HTERT RPE-1 (cell line): ENCODE measurements around the gene CFAP43.
"Not testable (repeated sequence)": the region's sequence is repeated elsewhere in the genome, so short reads cannot be mapped to it uniquely, and the experiment has no call there.

Experiments used
- in situ Hi-C: fragments of 300-500 bp; cut with MboI; formaldehyde crosslinking; loops from 4 replicates; pipeline ENCODE4 v1.14.3; 2020; ENCODE audit warnings: low sequenced_read_pairs

The CFAP43 gene

DNA sequence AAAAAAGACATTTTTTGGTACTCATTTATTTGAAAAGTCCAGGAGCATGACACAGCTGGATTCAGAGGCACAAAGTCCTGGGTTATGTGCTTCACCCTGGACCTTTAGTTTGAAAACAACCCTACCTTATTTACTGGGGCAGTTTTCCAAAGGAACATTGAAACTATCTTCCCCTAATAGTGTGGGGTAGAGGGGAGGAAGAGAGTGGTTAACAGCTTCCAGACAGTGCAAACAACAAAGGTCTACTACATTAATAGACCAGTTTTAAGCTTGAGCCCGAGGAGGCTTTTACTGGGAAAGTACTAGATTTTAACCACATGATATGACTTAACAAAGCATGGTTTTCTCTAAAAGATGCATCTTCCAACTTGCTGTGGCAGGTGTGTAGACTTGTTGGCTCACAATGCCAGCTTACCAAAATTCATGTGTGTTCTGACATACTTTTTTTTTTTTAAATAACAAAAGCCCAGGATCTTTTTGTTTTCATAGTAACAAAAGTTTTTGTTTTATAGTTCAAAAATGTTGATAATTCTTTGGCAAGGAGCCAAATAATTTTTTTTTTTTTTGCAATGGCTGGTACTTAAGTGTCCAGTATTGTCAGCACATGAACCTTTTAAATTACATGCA, 24.3 kb upstream of the CFAP43 start:
- in situ Hi-C loops, result no loop called here

DNA sequence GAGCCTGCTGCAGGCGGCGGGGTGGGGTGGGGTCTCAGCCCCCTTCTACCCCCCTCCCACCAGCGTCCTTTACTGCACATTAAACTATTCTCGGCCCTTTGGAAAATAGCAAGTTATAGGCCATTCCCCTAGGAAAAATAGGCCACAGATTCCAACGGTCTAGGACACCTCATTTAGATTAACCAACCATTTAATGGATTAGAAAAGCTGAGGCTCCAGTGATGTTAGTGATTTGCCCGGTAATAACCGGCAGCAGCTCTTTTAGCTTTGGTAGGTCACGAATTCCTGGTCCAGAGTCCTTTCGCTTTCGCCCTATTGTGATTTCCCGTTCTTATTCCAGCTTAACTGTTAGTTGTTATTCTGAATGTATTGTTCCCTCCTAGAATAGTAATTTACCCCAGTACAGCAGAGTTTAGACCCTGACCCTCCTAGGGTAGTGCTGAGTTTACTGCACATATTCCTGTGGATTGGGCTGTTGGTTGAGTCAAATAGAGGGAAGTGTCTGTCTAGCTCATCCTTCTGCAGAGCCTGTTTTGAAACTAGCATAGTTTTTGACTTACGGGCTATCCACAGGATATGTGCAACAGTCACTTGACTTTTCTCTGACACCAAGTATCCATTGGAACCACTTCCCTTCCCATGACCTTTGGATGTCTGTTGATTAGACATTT, 23.3 kb upstream of the CFAP43 start:
- in situ Hi-C loops, result no loop called here

DNA sequence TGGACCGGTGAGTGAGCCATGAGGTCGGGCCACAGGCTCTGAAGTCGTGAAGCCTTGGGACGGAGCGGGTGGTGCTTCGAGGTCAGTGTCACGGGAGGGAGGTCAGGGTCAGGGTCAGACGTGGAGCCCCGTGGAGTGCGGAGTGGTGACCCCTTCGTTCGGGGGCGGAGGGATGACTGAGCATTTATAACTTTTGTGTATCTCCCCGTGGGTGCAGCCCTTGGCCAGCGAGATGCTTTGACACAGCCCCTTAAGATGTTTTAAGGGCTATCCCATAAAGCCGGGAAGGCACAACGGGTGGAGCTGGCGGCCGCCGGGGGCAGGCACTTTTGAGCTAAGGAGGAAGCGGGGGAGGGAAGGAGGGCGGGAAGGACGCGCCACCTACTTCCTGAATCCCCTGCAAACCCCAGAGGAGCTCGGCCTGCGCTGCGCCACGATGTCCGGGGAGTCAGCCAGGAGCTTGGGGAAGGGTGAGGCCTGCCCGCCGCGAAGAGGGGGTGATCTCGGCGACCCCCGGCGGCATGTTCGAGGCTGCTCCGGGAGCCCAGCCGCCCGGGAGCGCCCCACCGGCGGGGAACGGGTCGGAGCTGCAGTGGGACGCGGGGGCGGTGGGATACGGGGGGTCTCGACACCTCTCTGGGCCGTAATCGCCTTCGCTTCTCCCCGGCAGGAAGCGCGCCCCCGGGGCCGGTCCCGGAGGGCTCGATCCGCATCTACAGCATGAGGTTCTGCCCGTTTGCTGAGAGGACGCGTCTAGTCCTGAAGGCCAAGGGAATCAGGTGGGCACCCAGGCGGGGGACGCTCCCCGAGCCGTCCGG, 22.5 kb upstream of the CFAP43 start, which contains the start of gene GSTO1:
Gene GSTO1 (plus strand): TSS at position 400 of the 818 bp plus-strand sequence. CDS start 37 bp downstream, at position 437.
- in situ Hi-C loops, result no loop called here

DNA sequence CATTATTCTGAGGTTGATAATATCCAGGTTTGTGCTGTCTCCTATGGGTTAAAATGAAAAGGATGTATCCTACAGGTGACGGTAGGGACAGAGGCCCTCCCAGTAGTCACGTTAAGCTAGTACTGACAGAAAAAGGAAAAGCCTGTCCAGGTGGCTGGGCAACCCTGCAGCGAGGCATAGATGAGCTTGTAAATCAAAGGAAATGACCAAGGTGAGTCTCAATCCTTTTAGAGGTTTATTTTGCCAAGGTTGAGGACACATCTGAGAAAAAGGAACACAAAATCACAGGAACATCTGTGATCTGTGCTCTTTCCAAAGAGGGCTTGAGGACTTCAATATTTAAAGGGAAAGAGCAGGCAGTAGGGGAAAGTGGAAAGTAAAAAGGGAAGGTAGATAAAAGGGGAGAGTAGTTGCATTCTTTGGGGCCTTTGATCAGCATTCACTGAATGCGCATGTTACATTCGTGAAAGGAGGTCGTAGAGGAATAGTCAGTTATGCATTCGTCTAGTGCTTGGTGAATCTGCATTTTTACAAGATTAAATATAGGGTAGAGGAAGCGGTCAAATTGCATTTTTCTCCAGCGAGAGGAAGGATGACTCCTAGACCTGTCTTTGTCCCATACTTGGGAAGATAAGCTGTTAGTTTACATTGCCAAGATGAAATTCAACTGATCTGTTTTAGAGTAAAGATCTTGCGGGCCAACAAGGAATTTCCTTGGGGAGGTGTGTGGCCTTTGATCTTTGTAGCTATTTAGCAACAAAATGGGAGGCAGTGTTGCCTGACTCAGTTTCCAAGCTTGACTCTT, 21.6 kb upstream of the CFAP43 start:
- in situ Hi-C loops, result no loop called here

DNA sequence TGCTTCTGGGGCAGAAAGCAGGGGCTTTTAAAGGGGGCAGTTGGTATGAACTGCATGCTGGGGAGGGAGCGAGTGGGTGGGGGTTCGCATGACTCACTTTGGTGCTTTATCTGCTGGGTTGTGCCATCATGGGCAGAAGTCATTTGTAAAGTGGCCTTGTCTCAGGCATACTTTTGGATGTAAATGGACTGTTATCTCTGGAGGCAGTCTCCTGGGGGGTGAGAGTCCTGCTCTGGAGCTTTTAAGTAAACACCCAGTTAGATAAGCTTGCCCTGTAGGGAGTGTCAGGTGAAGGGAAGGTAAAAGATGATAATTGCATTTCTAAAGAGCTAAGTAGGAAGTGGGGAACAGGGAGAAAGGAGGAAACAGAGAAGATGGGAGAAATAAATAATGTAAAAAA, 20.9 kb upstream of the CFAP43 start:
- in situ Hi-C loops, result no loop called here

DNA sequence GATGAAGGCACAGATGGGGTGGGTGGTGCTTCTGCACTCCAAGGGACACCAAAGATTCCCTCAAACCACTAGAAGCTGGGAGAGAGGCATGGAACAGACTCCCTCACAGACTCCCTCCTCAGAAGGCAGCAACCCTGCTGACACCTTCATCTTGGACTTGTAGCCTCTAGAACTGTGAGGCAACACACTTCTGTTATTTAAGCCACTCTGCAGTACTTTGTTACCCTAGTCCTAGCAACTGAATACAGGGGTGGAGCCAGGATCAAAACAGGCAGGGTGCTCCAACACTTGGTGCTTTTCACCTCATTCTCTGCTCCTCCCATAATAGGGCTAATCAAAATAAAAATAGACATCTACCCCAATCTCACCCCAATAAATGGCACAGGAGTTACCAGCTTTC, 20.2 kb upstream of the CFAP43 start:
- in situ Hi-C loops, result no loop called here

DNA sequence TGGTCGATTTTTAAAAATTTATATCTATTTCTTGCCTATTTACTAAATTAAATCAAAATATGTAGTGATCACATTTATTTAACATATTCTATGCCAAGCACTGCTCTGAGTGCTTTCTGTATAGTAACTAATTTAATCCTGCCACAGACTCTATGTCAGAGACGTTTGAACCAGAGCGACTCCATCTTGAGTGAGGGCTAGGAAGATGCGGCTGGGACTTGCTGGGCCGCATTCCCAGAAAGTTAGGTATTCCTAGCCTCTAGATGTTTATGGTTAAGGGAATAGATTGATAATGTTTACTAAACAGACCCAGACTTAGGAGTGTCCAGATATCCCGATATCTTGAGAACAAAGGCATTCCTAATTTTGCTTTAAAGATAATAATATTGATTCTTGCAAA, 19.3 kb upstream of the CFAP43 start:
- in situ Hi-C loops, result no loop called here

DNA sequence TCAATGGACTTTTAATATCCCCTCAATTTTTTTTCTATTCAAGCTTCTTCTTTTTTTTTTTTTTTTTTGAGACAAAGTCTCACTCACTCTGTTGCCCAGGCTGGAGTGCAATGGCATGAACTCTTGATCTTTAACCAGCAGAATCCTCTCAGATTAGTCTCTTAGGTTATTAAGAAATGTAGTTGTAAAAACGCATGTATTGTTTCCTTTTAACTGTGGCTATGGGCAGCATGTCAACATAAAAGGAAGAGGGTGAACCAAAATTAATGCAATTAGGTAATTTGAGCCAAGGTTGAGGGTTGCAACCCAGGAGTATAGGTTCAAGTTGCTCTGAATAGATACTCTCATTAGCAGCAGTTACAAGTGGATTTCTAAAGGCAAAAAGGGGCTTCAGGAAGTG, 18.2 kb upstream of the CFAP43 start:
- in situ Hi-C loops, result no loop called here

DNA sequence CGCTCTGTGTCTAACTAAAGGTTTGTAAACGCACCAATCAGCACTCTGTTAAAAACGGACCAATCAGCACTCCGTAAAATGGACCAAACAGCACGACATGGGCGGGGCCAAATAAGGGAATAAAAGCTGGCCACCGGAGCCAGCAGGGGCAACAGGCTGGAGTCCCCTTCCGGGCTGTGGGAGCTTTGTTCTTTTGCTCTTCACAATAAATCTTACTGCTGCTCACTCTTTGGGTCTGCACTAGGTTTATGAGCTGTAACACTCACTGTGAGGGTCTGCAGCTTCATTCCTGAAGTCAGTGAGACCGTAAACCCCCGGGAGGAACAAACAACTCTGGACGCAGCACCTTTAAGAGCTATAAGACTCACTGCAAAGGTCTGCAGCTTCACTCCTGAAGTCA, 16.8 kb upstream of the CFAP43 start:
- in situ Hi-C loops, result not testable (repeated sequence)

DNA sequence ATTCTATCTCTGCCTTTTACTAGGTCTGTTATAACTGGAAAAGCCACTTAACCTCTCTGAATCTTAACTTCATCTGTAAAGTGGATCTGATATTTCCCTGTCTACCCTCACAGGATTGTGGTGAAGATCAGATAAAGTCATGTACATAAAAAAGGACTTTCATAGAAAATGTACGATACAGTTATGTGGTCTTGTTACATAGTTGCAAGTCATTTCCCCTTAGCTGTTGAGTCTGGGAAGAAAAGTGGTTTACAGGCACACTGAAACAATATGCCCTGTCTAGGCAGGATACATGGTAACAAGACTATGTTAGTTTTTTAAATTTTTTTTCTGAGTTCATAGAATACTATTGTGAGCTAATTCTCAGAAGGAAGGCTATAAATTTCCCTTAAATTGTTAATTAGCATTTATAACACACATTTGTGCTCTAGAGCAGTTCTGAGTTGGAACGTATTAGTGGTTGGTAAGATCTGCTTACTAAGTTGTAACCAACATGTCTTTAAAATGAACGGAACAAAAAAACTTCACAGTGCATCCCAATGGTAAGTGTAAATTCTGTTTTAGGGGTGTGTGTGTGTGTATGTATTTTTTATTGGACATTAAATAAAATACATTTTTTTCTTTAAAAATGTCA, 15.5 kb upstream of the CFAP43 start:
- in situ Hi-C loops, result no loop called here

DNA sequence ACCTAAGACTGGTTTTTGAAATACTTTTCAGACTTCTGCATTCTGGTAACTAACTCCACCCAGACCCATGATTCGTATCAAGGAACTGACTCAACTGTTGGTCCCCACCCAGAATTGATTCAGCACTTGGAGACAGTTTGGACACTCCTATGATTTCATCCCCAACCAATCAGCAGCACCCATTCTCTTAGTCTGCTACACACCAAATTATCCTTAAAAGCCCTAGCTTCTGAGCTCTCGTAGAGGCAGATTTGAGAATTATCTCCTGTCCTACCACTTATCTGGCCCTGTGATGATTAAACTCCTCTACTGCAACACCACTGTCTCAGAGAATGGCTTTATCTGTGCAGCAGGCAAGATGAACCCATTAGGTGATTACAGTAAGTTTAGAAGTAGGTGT, 14.8 kb upstream of the CFAP43 start:
- in situ Hi-C loops, result no loop called here

DNA sequence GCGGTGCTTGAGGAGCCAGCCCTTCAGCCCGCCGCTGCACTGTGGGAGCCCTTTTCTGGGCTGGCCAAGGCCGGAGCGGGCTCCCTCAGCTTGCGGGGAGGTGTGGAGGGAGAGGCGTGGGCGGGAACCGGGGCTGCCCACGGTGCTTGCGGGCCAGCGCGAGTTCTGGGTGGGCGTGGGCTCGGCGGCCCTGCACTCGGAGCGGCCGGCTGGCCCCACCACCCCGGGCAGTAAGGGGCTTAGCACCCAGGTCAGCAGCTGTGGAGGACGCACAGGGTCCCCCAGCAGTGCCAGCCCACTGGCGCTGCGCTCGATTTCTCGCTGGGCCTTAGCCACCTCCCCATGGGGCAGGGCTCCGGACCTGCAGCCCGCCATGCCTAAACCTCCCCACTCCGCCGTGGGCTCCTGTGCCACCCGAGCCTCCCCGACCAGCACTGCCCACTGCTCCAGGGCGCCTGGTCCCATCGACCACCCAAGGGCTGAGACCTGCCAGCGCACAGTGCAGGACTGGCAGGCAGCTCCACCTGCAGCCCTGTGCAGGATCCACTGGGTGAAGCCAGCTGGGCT, 13.0 kb upstream of the CFAP43 start:
- in situ Hi-C loops, result no loop called here

DNA sequence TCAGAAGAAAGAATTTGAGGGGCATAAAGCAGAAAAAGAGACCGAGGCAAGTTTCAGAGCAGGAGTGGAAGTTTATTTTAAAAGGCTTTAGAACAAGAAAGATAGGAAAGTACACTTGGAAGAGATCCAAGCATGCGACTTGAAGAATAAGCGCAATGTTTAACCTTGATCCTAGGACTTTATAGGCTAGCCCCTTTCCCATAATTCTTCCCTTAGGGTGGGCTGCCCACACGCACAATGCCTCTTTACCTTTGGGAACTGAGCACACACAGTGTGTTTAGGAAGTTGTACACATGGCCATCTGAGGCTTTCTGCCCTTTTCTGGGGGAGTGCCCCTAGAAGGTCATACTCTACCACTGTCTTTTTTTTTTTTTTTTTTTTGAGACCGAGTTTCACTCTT, 11.3 kb upstream of the CFAP43 start:
- in situ Hi-C loops, result no loop called here

DNA sequence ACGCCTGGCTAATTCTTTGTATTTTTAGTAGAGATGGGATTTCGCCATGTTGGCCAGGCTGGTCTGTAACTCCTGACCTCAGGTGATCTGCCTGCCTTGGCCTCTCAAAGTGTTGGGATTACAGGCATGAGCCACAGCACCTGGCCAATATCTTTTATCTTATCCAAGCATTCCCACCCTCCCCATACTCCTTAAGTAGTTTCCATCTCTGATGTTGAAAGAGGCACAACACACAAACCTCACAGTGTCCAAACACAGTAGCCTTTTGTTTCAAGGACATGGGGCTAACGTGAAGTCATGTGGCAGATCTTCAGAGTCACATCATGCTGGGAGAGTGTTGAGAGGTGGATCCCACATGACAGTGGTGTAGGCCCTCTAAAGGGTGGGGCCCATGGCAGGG, 10.8 kb upstream of the CFAP43 start:
- in situ Hi-C loops, result not testable (repeated sequence)

DNA sequence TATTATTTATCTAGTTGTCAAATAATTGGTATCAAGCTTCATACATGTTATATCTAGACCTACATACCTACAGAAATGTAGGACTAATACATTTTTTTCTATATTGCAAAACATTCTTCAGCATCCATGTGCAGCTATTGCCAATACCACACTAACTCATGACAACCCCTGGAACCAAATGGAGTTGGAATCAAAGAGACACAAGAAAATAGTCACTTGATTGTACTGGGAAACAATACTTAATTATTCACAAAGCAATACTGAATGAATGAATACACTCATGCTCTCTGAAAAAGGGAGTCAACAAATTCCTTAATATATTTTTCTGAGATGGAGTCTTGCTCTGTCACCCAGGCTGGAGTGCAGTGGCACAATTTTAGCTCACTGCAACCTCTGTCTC, 10.4 kb upstream of the CFAP43 start:
- in situ Hi-C loops, result no loop called here

DNA sequence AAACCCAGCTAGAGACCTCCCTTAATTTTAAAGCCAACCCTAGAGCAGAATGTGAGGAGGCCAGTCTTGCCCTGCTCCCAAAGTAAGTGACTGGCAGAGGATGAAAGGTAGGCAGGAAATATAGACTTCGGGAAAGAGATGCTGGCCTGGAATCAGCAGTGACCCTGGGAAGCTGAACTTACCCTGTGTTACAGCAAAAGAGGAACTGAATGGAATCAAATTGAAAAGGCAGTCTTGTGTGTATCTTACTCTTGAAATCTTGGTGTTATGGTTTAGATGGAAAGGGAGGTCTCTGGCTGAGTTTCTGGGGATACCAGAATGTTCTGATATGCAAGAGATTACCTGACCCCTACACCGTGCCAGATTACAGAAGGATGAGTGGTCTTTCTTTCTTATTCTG, 7.9 kb upstream of the CFAP43 start:
- in situ Hi-C loops, result no loop called here

DNA sequence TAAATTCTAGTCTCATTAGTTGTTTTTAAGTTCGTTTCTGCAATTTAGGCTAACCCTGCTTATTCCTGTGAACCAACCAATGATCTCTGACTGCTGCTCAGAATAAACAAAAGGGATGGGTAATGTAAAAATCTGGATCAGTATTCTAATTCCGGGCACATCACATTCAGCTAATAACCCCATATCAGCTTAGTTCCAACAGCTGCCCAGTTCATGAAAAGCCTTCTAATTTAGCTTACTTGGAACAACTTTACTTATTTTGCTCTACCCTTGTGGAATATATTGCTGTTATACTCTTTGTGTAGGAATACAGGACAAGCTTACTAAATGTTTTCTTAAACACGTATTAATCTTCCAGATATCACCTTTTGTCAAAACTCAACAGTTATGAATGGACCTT, 3.6 kb upstream of the CFAP43 start:
- in situ Hi-C loops, result no loop called here

DNA sequence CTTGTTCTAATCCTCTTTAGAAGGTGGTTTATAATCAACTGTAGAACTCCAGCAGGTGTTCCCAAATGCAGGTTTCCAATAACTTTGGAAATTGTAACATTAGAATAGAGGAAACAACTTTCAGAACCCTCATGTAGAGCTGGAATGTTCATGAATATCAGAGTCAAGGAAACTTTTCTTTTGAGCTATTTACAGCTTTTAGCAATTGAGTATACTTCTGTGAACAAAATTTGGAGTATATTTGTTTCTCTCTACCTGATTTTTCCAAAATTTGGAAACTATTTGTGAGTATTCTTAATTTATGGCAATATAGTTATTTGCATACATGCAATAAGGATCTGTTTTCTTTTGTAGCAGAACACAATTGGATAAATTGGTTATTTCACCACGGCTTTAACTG, 2.8 kb upstream of the CFAP43 start:
- in situ Hi-C loops, result no loop called here

DNA sequence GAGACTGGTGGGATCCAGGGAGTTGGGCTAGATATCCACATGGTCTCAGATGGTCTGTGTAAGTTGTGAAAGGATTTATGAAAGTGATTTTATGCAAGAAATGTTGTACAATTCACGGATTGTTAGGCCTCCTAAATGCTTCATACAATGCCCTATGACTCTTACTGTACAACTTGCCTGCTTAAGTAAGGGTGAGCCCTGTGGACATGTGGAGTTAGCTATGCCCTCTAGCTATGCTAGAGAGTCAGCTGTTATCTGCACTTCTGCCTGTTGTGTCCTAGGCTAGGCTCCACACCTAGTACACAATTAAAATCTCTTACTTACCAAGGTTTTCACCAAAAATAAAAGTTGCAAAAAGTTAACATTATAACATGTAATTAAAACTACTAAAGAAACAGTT, 1.7 kb upstream of the CFAP43 start:
- in situ Hi-C loops, result no loop called here

DNA sequence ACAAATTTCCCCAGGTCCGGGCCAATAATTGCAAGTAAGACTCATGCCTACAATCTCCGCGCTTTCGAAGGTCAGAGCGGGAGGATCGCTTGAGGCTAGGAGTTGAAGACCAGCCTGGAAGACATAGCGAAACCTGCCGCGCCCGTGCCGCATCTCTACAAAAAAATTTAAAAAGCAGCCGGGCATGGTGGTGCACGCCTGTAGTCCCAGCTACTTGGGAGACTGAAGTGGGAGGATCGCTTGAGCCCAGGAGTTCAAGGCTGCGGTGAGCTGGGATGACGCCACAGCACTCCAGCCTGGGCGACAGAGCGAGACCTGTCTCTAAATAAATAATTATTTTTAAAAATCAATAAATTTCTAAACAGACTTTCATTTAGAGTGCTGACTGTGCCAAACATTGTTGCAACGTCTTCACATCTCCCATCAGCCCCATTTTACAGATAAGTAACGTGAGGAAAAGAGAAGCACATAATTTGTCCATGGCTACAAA, 494 bp upstream of the CFAP43 start:
- in situ Hi-C loops, result no loop called here
